ENCODE results near the gene ZDHHC7. TPM values are rescaled to one million over a fixed set of nuclear protein-coding genes. Genes with fewer than 3 reads are reported as not detected.

ZDHHC7 gene
- total and polyA plus RNA-seq, 9 of the 15 experiments (the other 6 are each of a cell fraction or from before 2014, with no cell fraction given) = 1.7 to 49.7 (median 37.4) TPM

DNA sequence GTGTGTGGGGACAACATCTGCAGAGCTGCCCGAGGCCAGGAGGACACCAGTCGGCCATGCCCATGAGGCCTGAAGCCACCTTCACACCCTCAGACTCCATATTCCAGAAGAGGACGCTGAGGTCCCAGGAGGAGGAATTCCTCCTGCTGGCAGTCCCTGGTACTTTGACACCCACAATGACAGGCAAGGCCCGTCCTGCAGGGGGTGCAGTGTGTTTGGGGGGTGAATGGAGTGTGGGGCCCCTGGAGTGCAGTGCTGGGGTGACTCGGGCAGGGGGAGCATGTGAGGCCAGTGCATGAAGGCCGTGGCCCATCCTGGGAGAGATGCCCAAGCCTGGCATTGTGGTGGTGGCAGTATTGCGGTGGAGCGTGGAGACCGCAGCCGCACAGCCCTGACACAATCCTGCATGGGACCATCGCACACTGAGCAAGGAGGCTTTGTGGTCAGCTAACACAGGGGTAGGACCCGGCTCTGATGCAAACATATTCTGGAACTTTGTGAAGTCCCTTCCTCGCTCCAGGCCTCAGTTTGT, 52.2 kb downstream of the ZDHHC7 start (continued):
- TF ChIP-seq, protein P1, sequence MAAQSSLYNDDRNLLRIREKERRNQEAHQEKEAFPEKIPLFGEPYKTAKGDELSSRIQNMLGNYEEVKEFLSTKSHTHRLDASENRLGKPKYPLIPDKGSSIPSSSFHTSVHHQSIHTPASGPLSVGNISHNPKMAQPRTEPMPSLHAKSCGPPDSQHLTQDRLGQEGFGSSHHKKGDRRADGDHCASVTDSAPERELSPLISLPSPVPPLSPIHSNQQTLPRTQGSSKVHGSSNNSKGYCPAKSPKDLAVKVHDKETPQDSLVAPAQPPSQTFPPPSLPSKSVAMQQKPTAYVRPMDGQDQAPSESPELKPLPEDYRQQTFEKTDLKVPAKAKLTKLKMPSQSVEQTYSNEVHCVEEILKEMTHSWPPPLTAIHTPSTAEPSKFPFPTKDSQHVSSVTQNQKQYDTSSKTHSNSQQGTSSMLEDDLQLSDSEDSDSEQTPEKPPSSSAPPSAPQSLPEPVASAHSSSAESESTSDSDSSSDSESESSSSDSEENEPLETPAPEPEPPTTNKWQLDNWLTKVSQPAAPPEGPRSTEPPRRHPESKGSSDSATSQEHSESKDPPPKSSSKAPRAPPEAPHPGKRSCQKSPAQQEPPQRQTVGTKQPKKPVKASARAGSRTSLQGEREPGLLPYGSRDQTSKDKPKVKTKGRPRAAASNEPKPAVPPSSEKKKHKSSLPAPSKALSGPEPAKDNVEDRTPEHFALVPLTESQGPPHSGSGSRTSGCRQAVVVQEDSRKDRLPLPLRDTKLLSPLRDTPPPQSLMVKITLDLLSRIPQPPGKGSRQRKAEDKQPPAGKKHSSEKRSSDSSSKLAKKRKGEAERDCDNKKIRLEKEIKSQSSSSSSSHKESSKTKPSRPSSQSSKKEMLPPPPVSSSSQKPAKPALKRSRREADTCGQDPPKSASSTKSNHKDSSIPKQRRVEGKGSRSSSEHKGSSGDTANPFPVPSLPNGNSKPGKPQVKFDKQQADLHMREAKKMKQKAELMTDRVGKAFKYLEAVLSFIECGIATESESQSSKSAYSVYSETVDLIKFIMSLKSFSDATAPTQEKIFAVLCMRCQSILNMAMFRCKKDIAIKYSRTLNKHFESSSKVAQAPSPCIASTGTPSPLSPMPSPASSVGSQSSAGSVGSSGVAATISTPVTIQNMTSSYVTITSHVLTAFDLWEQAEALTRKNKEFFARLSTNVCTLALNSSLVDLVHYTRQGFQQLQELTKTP (IDR thresholded peaks at IDR 0.05; ENCODE audit: low read depth in 1 of 2, partially characterized antibody in 2 of 2) = no peak
- no peak for TF ChIP-seq FOXA3 (CRISPR knock-in tag; conservative IDR thresholded peaks at IDR 0.05 in 1 of 2, IDR thresholded peaks at IDR 0.05 in 1 of 2)
- 0 out of 2 replicates have a peak, but pooled peaks have one; percentile 3 for TF ChIP-seq JUND (IDR thresholded peaks at IDR 0.05; ENCODE audit: borderline replicate concordance, low read depth, low read length)
- no peak for TF ChIP-seq JUND (tag; IDR thresholded peaks at IDR 0.05; ENCODE audit: borderline replicate concordance, low read depth, low read length)
- no peak for TF ChIP-seq MAFG (tag; conservative IDR thresholded peaks at IDR 0.05)
- TF ChIP-seq SMARCA5 (IDR thresholded peaks at IDR 0.05) = 0 out of 2 replicates have a peak, but pooled peaks have one; percentile 22
- TF ChIP-seq XRCC5 (IDR thresholded peaks at IDR 0.05; ENCODE audit: low read depth, low read length) = peak; percentile 67; the same call in 1 of the 2 replicates
- TF ChIP-seq NFIX (CRISPR knock-in tag; IDR thresholded peaks at IDR 0.05; ENCODE audit: low read depth) = no peak
- TF ChIP-seq ZNF384 (IDR thresholded peaks at IDR 0.05; ENCODE audit: low read depth, low read length) = peak; percentile 15; the same call in 1 of the 2 replicates
- no peak for TF ChIP-seq TEAD4 (IDR thresholded peaks at IDR 0.05; ENCODE audit: low read length)
- TF ChIP-seq TEAD4 (CRISPR knock-in tag; IDR thresholded peaks at IDR 0.05; ENCODE audit: borderline replicate concordance) = 0 out of 2 replicates have a peak, but pooled peaks have one; percentile 21
- no peak for TF ChIP-seq NONO (IDR thresholded peaks at IDR 0.05; ENCODE audit: low read depth in 2 of 2, low read length in 1 of 2)
- peak in 1 of 2 experiments; percentile 52; a peak in 2 of 4 replicates for TF ChIP-seq RAD21 (CRISPR knock-in tag; conservative IDR thresholded peaks at IDR 0.05 in 1 of 2, IDR thresholded peaks at IDR 0.05 in 1 of 2)
- TF ChIP-seq, protein P2, sequence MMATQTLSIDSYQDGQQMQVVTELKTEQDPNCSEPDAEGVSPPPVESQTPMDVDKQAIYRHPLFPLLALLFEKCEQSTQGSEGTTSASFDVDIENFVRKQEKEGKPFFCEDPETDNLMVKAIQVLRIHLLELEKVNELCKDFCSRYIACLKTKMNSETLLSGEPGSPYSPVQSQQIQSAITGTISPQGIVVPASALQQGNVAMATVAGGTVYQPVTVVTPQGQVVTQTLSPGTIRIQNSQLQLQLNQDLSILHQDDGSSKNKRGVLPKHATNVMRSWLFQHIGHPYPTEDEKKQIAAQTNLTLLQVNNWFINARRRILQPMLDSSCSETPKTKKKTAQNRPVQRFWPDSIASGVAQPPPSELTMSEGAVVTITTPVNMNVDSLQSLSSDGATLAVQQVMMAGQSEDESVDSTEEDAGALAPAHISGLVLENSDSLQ (IDR thresholded peaks at IDR 0.05) = peak; percentile 67
- TF ChIP-seq SMARCB1 (IDR thresholded peaks at IDR 0.05; ENCODE audit: insufficient read length, low read depth) = no peak
- TF ChIP-seq ZNF324 (CRISPR knock-in tag; IDR thresholded peaks at IDR 0.05) = no peak
- TF ChIP-seq ZFX (CRISPR knock-in tag; IDR thresholded peaks at IDR 0.05) = peak; percentile 29; the same call in 1 of the 2 replicates
- TF ChIP-seq DNMT1 (IDR thresholded peaks at IDR 0.05) = no peak
- TF ChIP-seq ZBTB8A (IDR thresholded peaks at IDR 0.05; ENCODE audit: partially characterized antibody) = no peak
- 0 out of 2 replicates have a peak, but pooled peaks have one; percentile 33 for TF ChIP-seq ZBTB7A (IDR thresholded peaks at IDR 0.05; ENCODE audit: borderline replicate concordance, control insufficient read depth, low read depth, low read length)
- TF ChIP-seq, protein P3, sequence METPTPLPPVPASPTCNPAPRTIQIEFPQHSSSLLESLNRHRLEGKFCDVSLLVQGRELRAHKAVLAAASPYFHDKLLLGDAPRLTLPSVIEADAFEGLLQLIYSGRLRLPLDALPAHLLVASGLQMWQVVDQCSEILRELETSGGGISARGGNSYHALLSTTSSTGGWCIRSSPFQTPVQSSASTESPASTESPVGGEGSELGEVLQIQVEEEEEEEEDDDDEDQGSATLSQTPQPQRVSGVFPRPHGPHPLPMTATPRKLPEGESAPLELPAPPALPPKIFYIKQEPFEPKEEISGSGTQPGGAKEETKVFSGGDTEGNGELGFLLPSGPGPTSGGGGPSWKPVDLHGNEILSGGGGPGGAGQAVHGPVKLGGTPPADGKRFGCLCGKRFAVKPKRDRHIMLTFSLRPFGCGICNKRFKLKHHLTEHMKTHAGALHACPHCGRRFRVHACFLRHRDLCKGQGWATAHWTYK (CRISPR knock-in tag; IDR thresholded peaks at IDR 0.05) = no peak

All from K562 (cell line).